ENCODE data around the gene THAP3. TPM values are rescaled to one million over a fixed set of nuclear protein-coding genes. Genes with fewer than 3 reads are reported as not detected.

The THAP3 gene
- total and polyA plus RNA-seq, 2 of the 8 experiments (the other 6 are each of a cell fraction or from before 2014, with no cell fraction given): 8.2 to 15.3 TPM

- 97% methylated on average over 9 of the region's 9 CpGs; no CpG with 5 or more reads in 1 of the 2 experiments for WGBS, 2 experiments (ENCODE audit: extremely low coverage in 1 of 2, insufficient coverage in 1 of 2, insufficient read length in 1 of 2, insufficient replicate concordance in 2 of 2, low coverage in 1 of 2, low lambda C conversion rate in 2 of 2, missing lambda C conversion rate in 1 of 2)
- H3K9ac ChIP-seq (replicated peaks in 1 of 4; ENCODE audit: extremely low read depth in 1 of 4, low read depth in 3 of 4, low read length in 3 of 4): no peak overlapping the region
- TF ChIP-seq SP1 (IDR thresholded peaks at IDR 0.05; ENCODE audit: low read depth, low read length) (no peak), BRCA1 (IDR thresholded peaks at IDR 0.05; ENCODE audit: low read depth, low read length) (no peak), GABPA (IDR thresholded peaks at IDR 0.05; ENCODE audit: borderline replicate concordance, insufficient read depth, low read length) (no peak), RBBP5 (IDR thresholded peaks at IDR 0.05; ENCODE audit: borderline replicate concordance, low read depth, low read length) (no peak), BCL11A (IDR thresholded peaks at IDR 0.05; ENCODE audit: low read depth in 2 of 2, low read length in 2 of 2) (no peak), JUN (IDR thresholded peaks at IDR 0.05; ENCODE audit: low read depth, low read length) (no peak), SIN3A (conservative IDR thresholded peaks at IDR 0.05 in 1 of 2, IDR thresholded peaks at IDR 0.05 in 1 of 2; ENCODE audit: low read depth in 1 of 2, low read length in 2 of 2) (no peak), ATF2 (IDR thresholded peaks at IDR 0.05; ENCODE audit: low read length) (no peak), CTCF (IDR thresholded peaks at IDR 0.05; ENCODE audit: control extremely low read depth in 1 of 3, insufficient read depth in 1 of 3, low read depth in 1 of 3, low read length in 3 of 3) (no peak)
Observed at GRCh38 chr1:6627031-6627430, 2.4 kb downstream of the THAP3 start.

More at GRCh38 chr1:6627031-6627430, 2.4 kb downstream of the THAP3 start:
- Histone ChIP-seq H4K8ac (ENCODE audit: extremely low read depth, insufficient read depth, low read length) (no peak overlapping the region), H3K4ac (replicated peaks; ENCODE audit: insufficient read length, low read depth, low read length) (no peak overlapping the region), H3K56ac (replicated peaks; ENCODE audit: insufficient read length, low read depth, low read length) (no peak overlapping the region), H4K20me1 (replicated peaks in 1 of 2; ENCODE audit: control insufficient read depth in 1 of 2, insufficient read depth in 2 of 2, low read length in 2 of 2) (peaks cover 5 to 14% of the 10 kb centered on the region in 2 experiments), H3K14ac (ENCODE audit: insufficient read length) (no peak overlapping the region), H3K18ac (ENCODE audit: extremely low read depth, low read length) (no peak overlapping the region), H4K5ac (ENCODE audit: insufficient read length, low read depth, low read length) (no peak overlapping the region), H2BK5ac (ENCODE audit: low read depth, low read length) (no peak overlapping the region), H3K36me3 (ENCODE audit: control insufficient read depth in 2 of 4, insufficient read depth in 4 of 4, low read length in 3 of 4) (peaks cover 0 to 28% (median 9%) of the 10 kb centered on the region in 4 experiments; a peak in 7 of 8 replicates), H3K79me2 (ENCODE audit: control insufficient read depth in 1 of 2, insufficient read depth in 2 of 2, low read length in 2 of 2) (peaks cover 0 to 20% of the 10 kb centered on the region in 2 experiments; a peak in 3 of 4 replicates), H3K27ac (ENCODE audit: low read depth, low read length) (no peak overlapping the region), H3K79me1 (ENCODE audit: low read depth, low read length) (peaks cover 2% of the 10 kb centered on the region; the same call in 1 of the 2 replicates), H4K91ac (replicated peaks; ENCODE audit: insufficient read length, low read length) (no peak overlapping the region), H3K23me2 (ENCODE audit: low read depth, low read length) (no peaks in the 10 kb centered on the region; the same call in 1 of the 2 replicates), H2BK15ac (ENCODE audit: low read length) (no peak overlapping the region), H2BK20ac (ENCODE audit: low read length) (no peak overlapping the region), H3K4me3 (ENCODE audit: extremely low read depth in 1 of 4, insufficient read depth in 2 of 4, low read depth in 3 of 4, low read length in 4 of 4) (no peak overlapping the region), H3K4me2 (ENCODE audit: insufficient read depth in 1 of 2, low read depth in 2 of 2, low read length in 2 of 2) (no peak overlapping the region), H2BK120ac (replicated peaks; ENCODE audit: low read depth, low read length) (no peak overlapping the region), H3K27me3 (replicated peaks in 1 of 4; ENCODE audit: control insufficient read depth in 3 of 4, extremely low read depth in 1 of 4, insufficient read depth in 3 of 4, low read length in 3 of 4) (no peaks in the 10 kb centered on the region), H2BK12ac (ENCODE audit: low read depth, low read length) (no peak overlapping the region), H2AFZ (ENCODE audit: low read length) (no peak overlapping the region), H3K23ac (ENCODE audit: insufficient read length) (no peak overlapping the region), H3K4me1 (replicated peaks in 1 of 4; ENCODE audit: control insufficient read depth in 3 of 4, insufficient read depth in 4 of 4, low read length in 3 of 4) (0 out of 7 replicates have a peak, but pooled peaks cover 0 to 2% (median 0%) of the 10 kb centered on the region in 4 experiments), H2AK5ac (ENCODE audit: low read depth, low read length) (no peak overlapping the region), H3K9me3 (ENCODE audit: insufficient read depth in 2 of 2, low read depth in 1 of 2, low read length in 1 of 2) (no peaks in the 10 kb centered on the region)
- no peak for DNase-seq (ENCODE audit: low read depth in 1 of 2, low spot score in 2 of 2)
- ChIA-PET CTCF (ENCODE audit: partially characterized antibody) (interaction anchor here (0.7 to 2.7 kb wide), 3 partner anchors 10 to 416 kb away, joined by 3 to 10 read pairs (median 3); no protein-coding TSS in a partner anchor), POLR2A (ENCODE audit: partially characterized antibody) (interaction anchor here (1.0 to 14.3 kb wide), 2 partner anchors 27 to 76 kb away, joined by 3 to 175 read pairs; partner anchors contain the start of gene KLHL21)
- no peak for FAIRE-seq

All from H1 (cell line).